MCF 10A (cell line): Measurements from ENCODE around the gene DIRAS3. TPM values are rescaled to one million over a fixed set of nuclear protein-coding genes. Genes with fewer than 3 reads are reported as not detected.
"Not testable (repeated sequence)": the region's sequence is repeated elsewhere in the genome, so short reads cannot be mapped to it uniquely, and the experiment has no call there.

Experiments
- BruUV-seq: library from RNA; stranded (reverse); fragments of 400-500 nt; replicated peaks from 2 replicates; lab custom pipeline; 2021; lab: Mats Ljungman, UMichigan
- CTCF ChIA-PET: fragments of 300-600 bp; sonication (Branson Sonifier 250); formaldehyde crosslinking; extraction: SDS; loops from one replicate; lab custom pipeline; 2021; ENCODE audit warnings: antibody characterized with exemption, inconsistent platforms; lab: Yijun Ruan, JAX
- POLR2A ChIA-PET: fragments of 300-600, 350-650 bp; sonication (Branson Sonifier 250); formaldehyde crosslinking; extraction: SDS; loops from one replicate; lab custom pipeline; 2020; ENCODE audit warnings: antibody characterized with exemption, inconsistent platforms; lab: Yijun Ruan, JAX
- DNase-seq: peaks from one replicate; pipeline ENCODE4 v3.0.0-alpha.2; 2018; ENCODE audit not compliant: unreplicated experiment
- H3K27ac Mint-ChIP-seq: one replicate; pipeline ENCODE4 v1.8.0; 2022; ENCODE audit warnings: mild to moderate bottlenecking, low read depth, mixed read lengths; ENCODE audit not compliant: unreplicated experiment
- H3K27me3 Mint-ChIP-seq: one replicate; pipeline ENCODE4 v1.8.0; 2022; ENCODE audit warnings: mixed read lengths; ENCODE audit not compliant: insufficient read depth, unreplicated experiment
- H3K36me3 Mint-ChIP-seq: one replicate; pipeline ENCODE4 v1.8.0; 2022; ENCODE audit warnings: mild to moderate bottlenecking, moderate library complexity, mixed read lengths; ENCODE audit not compliant: insufficient read depth, unreplicated experiment
- H3K4me1 Mint-ChIP-seq: one replicate; pipeline ENCODE4 v1.8.0; 2022; ENCODE audit warnings: mixed read lengths; ENCODE audit not compliant: insufficient read depth, unreplicated experiment
- H3K4me3 Mint-ChIP-seq: one replicate; pipeline ENCODE4 v1.8.0; 2022; ENCODE audit warnings: mild to moderate bottlenecking, moderate library complexity, mixed read lengths; ENCODE audit not compliant: unreplicated experiment
- H3K9me3 Mint-ChIP-seq: one replicate; pipeline ENCODE4 v1.8.0; 2022; ENCODE audit warnings: mixed read lengths; ENCODE audit not compliant: unreplicated experiment
- CTCF ChIP-seq: fragments of 200-600 bp; IDR thresholded peaks from one replicate; pipeline ENCODE4 v1.8.0; 2022; ENCODE audit warnings: antibody characterized with exemption, mild to moderate bottlenecking; ENCODE audit not compliant: unreplicated experiment
- intact Hi-C: fragments of 100-400 bp; cut with micrococcal nuclease; formaldehyde crosslinking; loops from 2 replicates; pipeline ENCODE4 v1.14.1; 2022
- total RNA-seq: library from RNA; stranded (reverse); gene quantifications from 2 replicates; pipeline ENCODE4 v1.2.3, GENCODE V29; 2022

Gene DIRAS3
- total RNA-seq, 1 experiment from 2014 or later: not detected

- no peaks in the 10 kb centered on the region for H3K9me3 Mint-ChIP-seq
- ChIA-PET CTCF (interaction anchor here (0.6 to 1.5 kb wide), 6 partner anchors 33 to 1903 kb away, joined by 3 to 5 read pairs (median 4); no protein-coding TSS in a partner anchor), POLR2A (no interaction called here)
- H3K4me3 Mint-ChIP-seq: no peak overlapping the region
- intact Hi-C loops: no loop called here
- TF ChIP-seq CTCF: no peak
- BruUV-seq: no TSS peak
- no peaks in the 10 kb centered on the region for H3K36me3 Mint-ChIP-seq
- no peak overlapping the region for H3K27ac Mint-ChIP-seq
- H3K4me1 Mint-ChIP-seq: no peaks in the 10 kb centered on the region
- DNase-seq: no peak
- no peaks in the 10 kb centered on the region for H3K27me3 Mint-ChIP-seq
Observed at GRCh38 chr1:68065766-68066165, 15.3 kb upstream of the DIRAS3 start.

GRCh38 chr1:68058053-68058452, 7.6 kb upstream of the DIRAS3 start:
- intact Hi-C loops, H3K27ac Mint-ChIP-seq, BruUV-seq, CTCF ChIA-PET, H3K4me1 Mint-ChIP-seq, H3K36me3 Mint-ChIP-seq, H3K4me3 Mint-ChIP-seq, POLR2A ChIA-PET, H3K27me3 Mint-ChIP-seq, DNase-seq: not testable (repeated sequence)
- H3K9me3 Mint-ChIP-seq: peaks cover 10% of the 10 kb centered on the region

- intact Hi-C loops: no loop called here
- TF ChIP-seq CTCF: no peak
- DNase-seq: no peak
- Mint-ChIP-seq H3K27ac (no peak overlapping the region), H3K27me3 (no peaks in the 10 kb centered on the region), H3K36me3 (peaks cover 1% of the 10 kb centered on the region), H3K4me3 (no peak overlapping the region), H3K4me1 (no peaks in the 10 kb centered on the region), H3K9me3 (peaks cover 10% of the 10 kb centered on the region)
- ChIA-PET POLR2A (no interaction called here), CTCF (interaction anchor here (0.7 to 1.1 kb wide), 2 partner anchors 59 to 264 kb away, joined by 3 read pairs; no protein-coding TSS in a partner anchor)
- BruUV-seq: no TSS peak
Observed at GRCh38 chr1:68057564-68057963, 7.1 kb upstream of the DIRAS3 start.

- no peak for DNase-seq
- no peak for TF ChIP-seq CTCF
- CTCF ChIA-PET: interaction anchor here (0.6 to 1.1 kb wide), 3 partner anchors 17 to 264 kb away, joined by 3 to 5 read pairs (median 3); no protein-coding TSS in a partner anchor
- Mint-ChIP-seq H3K27me3 (no peaks in the 10 kb centered on the region), H3K4me3 (no peak overlapping the region), H3K9me3 (peaks cover 10% of the 10 kb centered on the region), H3K4me1 (no peaks in the 10 kb centered on the region), H3K27ac (no peak overlapping the region), H3K36me3 (peaks cover 6% of the 10 kb centered on the region)
- no TSS peak for BruUV-seq
- POLR2A ChIA-PET: no interaction called here
- intact Hi-C loops: no loop called here
Observed at GRCh38 chr1:68057050-68057449, 6.6 kb upstream of the DIRAS3 start.

GRCh38 chr1:68051475-68051874, 1.0 kb upstream of the DIRAS3 start:
- intact Hi-C loops: no loop called here
- TF ChIP-seq CTCF: no peak
- H3K27ac Mint-ChIP-seq: no peak overlapping the region
- no peak for DNase-seq
- no TSS peak for BruUV-seq
- H3K4me3 Mint-ChIP-seq: no peak overlapping the region
- no peaks in the 10 kb centered on the region for H3K27me3 Mint-ChIP-seq
- ChIA-PET CTCF (no interaction called here), POLR2A (no interaction called here)
- peaks cover 6% of the 10 kb centered on the region for H3K36me3 Mint-ChIP-seq
- H3K9me3 Mint-ChIP-seq: no peaks in the 10 kb centered on the region
- H3K4me1 Mint-ChIP-seq: no peaks in the 10 kb centered on the region
